Uterus (tissue), 2 donors: ENCODE data around the gene BTG4.

Experiments
- POLR2A ChIP-seq, 2 donors: fragments of 450-650 bp; IDR thresholded peaks; one replicate each; pipeline ENCODE4 v1.6.1; 2016; ENCODE audit warnings: antibody characterized with exemption in 2 of 2, mild to moderate bottlenecking in 1 of 2, moderate library complexity in 1 of 2
- TF ChIP-seq, protein P1 (sequence below), 4 experiments: fragments of 200-600 bp in 2 of 4; fragments of 450-650 bp in 2 of 4; sonication (generic) in 2 of 4; IDR thresholded peaks; one replicate each; pipeline ENCODE4 v1.5.1; 2016 to 2019; ENCODE audit warnings: antibody characterized with exemption in 4 of 4, mild to moderate bottlenecking in 2 of 4, moderate library complexity in 1 of 4

DNA sequence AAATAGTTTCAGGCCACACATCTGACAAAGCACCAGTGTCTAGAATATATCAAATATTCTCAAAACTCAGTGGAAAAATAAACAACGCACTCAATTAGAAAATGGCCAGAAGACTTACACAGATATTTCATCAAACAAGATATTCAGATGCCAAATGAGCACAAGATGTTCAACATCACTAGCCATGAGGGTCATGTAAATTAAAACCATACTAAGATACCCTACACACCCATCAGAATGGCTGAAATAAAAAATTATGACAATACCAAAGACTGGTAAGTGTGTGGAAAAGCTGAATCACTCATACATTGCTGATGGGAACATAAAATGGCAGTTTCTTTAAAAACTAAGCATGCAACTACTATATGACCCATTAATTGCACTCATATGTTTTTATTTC lies 21.7 kb downstream of the BTG4 start:
- no peak for TF ChIP-seq POLR2A (IDR thresholded peaks at IDR 0.05)
- TF ChIP-seq, protein P1, sequence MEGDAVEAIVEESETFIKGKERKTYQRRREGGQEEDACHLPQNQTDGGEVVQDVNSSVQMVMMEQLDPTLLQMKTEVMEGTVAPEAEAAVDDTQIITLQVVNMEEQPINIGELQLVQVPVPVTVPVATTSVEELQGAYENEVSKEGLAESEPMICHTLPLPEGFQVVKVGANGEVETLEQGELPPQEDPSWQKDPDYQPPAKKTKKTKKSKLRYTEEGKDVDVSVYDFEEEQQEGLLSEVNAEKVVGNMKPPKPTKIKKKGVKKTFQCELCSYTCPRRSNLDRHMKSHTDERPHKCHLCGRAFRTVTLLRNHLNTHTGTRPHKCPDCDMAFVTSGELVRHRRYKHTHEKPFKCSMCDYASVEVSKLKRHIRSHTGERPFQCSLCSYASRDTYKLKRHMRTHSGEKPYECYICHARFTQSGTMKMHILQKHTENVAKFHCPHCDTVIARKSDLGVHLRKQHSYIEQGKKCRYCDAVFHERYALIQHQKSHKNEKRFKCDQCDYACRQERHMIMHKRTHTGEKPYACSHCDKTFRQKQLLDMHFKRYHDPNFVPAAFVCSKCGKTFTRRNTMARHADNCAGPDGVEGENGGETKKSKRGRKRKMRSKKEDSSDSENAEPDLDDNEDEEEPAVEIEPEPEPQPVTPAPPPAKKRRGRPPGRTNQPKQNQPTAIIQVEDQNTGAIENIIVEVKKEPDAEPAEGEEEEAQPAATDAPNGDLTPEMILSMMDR (IDR thresholded peaks at IDR 0.05) = no peak
